NCI-H146 treated with DMSO at 0.1 percent for 48 hours (cell line): ENCODE measurements around the gene ACBD7.

Experiments used
- DNase-seq: peaks from one replicate; lab custom pipeline; 2025; ENCODE audit not compliant: unreplicated experiment; lab: John Stamatoyannopoulos, UW

The ACBD7 gene

GRCh38 chr10:15092855-15093408 is 4.4 kb upstream of the ACBD7 start:
- DNase-seq, result no peak

GRCh38 chr10:15091418-15091817 is 2.8 kb upstream of the ACBD7 start:
- DNase-seq, result no peak

GRCh38 chr10:15084502-15084922 is 4.1 kb downstream of the ACBD7 start:
- DNase-seq, result no peak

DNA sequence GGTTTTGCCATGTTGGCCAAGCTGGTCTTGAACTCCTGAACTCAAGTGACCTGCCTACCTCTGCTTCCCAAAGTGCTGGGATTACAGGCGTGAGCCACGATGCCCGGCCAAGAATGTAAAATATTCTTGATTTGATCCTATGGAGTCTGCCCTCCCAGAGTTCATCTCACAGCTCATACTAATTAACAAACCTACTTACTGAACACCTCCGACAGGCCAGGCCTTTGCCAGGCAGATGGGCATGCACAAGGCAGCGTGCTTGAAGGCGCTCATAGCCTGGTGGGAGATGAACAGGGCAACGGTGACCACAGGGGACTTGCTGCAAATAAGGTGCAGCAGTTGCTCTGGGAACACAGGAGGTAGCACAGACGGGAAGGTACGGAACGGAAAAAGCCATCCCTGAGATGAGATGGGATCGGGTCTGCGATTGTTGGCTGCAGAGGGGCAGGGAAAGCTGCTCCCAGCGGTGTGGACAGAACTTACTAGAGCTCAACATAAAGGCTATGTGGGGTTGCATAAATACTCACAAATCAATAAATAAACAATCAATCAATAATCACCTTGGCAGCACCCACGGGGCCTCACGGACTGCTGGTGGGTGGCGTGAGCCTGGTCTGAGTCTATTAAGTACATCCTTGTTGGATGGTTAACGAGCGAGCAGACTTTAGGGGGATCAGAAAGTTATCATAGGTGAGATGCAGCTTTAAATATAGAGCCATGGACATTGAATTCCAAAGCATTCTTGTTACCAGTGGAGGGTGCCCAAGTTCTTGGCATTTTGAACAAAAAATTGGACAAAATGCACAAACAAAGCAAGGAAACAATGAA is 4.7 kb downstream of the ACBD7 start:
- DNase-seq, result no peak

- DNase-seq, result no peak
These were observed 13.2 kb downstream of the ACBD7 start for GRCh38 chr10:15075421-15075820.

DNA sequence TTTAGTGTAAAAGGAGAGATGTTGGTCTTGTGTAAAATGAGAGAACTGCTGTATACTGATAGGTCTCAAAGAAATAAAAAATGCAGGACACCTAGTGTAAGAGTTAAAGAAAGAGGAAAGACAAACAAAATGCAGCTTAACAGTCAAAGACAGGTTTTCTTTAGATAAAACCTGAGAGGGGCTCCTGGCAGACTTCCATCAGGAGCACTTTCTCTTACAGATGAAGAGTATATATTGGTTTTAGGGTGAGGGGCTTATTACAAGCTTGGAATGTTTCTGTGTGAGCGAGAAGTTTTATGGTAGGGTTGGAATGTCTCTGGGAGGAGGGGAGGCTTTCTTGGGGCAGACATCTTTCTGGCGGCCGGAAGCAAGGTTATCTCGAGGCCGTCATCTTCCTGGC is 16.2 kb downstream of the ACBD7 start:
- DNase-seq, result no peak

GRCh38 chr10:15069230-15069629 is 19.3 kb downstream of the ACBD7 start:
- DNase-seq, result no peak

DNA sequence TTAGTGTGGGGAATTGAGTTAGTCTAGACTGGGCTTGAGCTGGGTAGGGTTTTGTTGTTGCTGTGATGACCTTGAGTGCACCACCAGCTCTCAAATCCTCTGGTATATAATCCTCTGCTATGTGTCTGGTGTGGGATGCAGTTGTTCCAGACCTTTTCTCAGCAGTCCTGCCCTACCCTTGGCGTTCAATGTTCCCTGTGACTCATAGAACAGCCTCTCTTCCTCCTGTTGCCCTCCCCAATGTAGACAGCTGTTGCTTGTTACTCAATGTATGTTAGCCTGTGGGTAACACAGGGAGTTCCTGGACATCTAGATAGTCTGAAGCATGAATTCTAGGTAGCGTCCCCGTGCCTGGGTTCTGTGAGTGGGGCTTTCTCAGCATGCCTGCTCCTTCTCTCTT is 19.8 kb downstream of the ACBD7 start:
- no peak for DNase-seq

DNA sequence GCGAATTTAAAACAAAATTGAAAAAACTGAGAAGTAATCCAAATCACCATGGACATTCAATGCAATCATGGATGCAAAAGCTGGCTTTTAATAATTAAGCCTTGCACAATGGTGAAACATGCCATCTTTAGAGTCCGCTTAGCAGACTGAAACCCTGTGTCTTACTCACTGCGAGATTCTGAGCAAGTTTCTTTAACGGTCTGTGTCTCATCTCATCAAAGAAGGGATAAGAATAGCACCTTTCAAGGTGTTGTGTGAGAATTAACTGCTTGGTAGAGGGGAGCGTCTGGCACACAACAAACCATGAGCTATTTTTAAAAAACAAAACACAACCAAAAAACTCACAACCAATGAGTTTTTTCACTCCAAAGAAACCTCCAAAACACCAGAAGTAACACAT is 21.4 kb downstream of the ACBD7 start:
- no peak for DNase-seq

DNA sequence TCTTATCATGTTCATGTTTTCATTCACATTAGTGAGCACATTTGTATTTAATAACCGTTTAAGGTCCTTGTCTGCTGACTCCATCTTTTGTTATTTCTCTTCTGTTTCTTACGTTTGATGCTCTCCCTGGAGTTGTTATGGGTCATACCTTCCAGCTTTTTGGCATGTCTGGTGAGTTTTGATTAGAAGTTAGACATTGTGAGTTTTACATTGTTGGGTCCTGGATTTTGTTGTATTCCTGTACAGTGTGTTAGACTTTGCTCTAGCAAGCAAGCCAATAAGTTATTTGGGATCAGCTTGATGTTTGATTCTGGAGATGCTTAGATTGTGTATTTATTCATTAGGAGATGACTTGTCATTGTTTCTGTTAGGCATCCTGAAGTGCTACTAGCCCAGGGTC is 27.9 kb downstream of the ACBD7 start:
- DNase-seq, result no peak

GRCh38 chr10:15059914-15060313 is 28.7 kb downstream of the ACBD7 start:
- DNase-seq, result no peak

DNA sequence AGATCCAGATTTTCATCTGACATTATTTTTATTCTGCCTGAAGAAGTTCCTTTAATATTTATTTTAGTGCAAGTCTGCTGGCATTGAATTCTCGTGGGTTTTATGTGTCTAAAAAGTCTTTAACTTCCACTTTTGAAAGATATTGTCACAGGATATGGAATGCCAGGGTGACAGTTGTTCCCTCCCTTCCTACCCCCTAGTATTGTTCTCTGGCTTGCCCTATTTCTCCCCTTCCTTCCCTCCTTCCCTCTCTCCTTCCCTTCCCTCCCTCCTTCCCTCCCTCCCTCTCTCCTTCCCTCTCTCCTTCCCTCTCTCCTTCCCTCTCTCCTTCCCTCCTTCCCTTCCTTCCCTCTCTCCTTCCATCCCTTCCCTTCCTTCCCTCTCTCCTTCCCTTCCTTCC is 29.9 kb downstream of the ACBD7 start:
- no peak for DNase-seq

GRCh38 chr10:15053061-15053460 is 35.5 kb downstream of the ACBD7 start:
- no peak for DNase-seq

DNA sequence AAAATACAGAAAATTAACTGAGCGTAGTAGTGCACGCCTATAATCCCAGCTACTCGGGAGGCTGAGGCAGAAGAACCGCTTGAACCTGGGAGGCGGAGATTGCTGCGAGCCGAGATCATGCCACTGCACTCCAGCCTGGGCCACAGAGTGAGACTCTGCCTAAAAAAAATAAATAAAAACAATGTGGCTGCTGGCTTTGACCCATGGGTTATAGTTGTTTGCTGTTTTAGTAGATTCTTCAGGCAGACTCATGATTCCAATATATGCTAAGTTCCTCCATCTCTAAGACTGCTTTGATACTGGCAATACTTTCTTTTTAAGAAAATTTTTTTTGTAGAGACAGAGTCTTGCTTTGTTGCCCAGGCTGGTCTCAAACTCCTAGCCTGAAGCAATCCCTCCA is 36.5 kb downstream of the ACBD7 start:
- DNase-seq, result no peak

DNA sequence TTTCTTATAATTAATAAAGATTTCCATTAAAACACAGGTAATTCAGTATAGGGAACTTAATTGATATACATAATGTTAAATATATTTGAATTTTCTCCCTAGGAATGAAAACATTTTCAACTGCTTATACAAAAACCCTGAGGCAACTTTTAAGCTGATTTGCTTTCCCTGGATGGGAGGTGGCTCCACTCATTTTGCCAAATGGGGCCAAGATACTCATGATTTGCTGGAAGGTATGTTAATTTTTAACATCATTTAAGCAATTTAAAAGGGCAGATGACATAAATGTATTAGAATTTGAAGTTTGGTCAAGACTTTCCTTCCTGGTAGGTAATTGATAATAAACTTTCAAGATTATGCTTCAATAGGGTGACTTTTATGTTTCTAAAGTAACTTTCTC is 39.0 kb downstream of the ACBD7 start:
- no peak for DNase-seq

DNA sequence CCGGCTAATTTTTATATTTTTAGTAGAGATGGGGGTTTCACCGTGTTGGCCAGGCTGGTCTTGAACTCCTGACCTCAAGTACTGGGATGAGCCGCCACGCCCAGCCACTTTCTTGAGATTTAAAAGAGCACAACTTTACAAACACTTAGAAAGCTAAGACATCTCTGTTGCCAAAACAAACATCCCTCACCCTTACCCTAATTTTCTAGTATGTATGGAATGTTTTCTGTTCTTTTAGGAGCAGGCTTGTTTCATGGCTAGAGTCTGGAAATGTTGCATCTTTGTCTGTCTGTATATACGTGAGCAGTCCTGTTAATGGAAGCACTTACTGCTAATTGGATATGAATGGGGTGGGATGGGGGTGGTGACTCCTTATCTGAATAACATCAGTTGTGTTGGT is 42.0 kb downstream of the ACBD7 start:
- DNase-seq, result no peak

DNA sequence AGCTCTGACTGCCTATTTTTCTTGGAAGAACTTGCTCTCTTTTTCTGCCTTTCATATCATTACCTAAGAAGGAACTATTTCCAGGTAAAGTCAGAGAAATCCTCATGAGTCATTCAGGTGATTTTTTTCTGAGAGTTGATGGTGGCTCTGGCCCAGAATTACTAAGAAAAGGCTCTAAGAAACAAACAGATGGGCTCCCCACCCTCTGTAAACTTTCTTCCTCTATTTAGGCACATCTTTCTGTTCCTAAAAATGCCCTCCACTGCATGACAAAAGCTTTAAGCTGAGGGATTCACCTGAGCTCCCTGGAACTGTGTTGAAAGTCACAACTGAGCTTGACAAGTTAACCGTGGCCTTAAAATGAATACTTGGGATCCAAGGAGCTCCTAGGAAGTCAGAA is 43.2 kb downstream of the ACBD7 start:
- DNase-seq, result no peak

- no peak for DNase-seq
These were observed 44.9 kb downstream of the ACBD7 start, which contains the start of gene OLAH for GRCh38 chr10:15043674-15044073. Gene OLAH, plus strand, starts transcription at chr10:15043943. Its CDS starts 3,346 bp downstream, at chr10:15047289.

- no peak for DNase-seq
These were observed 50.2 kb downstream of the ACBD7 start for GRCh38 chr10:15038416-15038815.

- DNase-seq, result no peak
These were observed 50.9 kb downstream of the ACBD7 start for GRCh38 chr10:15037691-15038090.

- DNase-seq, result no peak
These were observed 52.9 kb downstream of the ACBD7 start for GRCh38 chr10:15035385-15036301.

DNA sequence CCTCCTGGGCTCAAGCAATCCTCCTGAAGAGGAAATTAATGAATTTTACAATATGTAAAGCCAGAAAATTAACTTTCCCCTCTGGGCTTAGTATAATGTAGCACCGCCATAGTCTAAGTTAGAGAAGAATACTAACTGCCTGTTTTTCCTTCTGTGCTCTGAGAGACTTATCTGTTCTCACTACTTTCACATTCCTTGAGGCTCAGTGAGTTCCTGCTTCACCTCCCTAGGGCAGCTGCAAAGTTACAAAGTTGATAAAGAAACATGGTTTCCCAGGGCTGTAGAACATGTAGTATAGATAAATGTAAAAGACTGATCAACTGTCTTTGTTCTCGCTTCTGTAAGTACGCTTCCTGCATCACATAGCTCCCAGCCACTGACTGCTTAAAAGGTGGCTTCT is 60.8 kb downstream of the ACBD7 start:
- no peak for DNase-seq
